B cell (primary cell): ENCODE measurements around the gene CARNS1. TPM values are rescaled to one million over a fixed set of nuclear protein-coding genes. Genes with fewer than 3 reads are reported as not detected.

Experiments
- ATAC-seq: fragments of 200-7000 bp; cut with Tn5 transposase; one replicate; pipeline ENCODE4 v1.10.0; 2021; ENCODE audit warnings: low read depth, mild to moderate bottlenecking, moderate number of reproducible peaks, moderate library complexity
- CTCF ChIA-PET: fragments of 350-600 bp; sonication (Branson Sonifier 250); formaldehyde crosslinking; loops from one replicate; lab custom pipeline; 2021; ENCODE audit warnings: antibody characterized with exemption, inconsistent platforms; lab: Charles Lee
- POLR2A ChIA-PET: fragments of 350-600 bp; sonication (Branson Sonifier 250); formaldehyde crosslinking; loops from one replicate; lab custom pipeline; 2021; ENCODE audit warnings: antibody characterized with exemption; lab: Charles Lee
- DNase-seq: peaks from one replicate; pipeline ENCODE4 v3.0.0; 2013
- H2AFZ ChIP-seq: 2 replicates; pipeline ENCODE4 v1.6.1; 2012; ENCODE audit warnings: mild to moderate bottlenecking, low read depth, low read length; ENCODE audit not compliant: insufficient read depth, poor library complexity, severe bottlenecking
- H3K27ac ChIP-seq, 2 donors: 1 replicate in 1 of 2; 2 replicates in 1 of 2; pipeline ENCODE4 v1.5.1; 2012 to 2013; ENCODE audit warnings: low read length in 2 of 2, mild to moderate bottlenecking in 2 of 2, moderate library complexity in 1 of 2
- H3K27me3 ChIP-seq, 4 experiments: fragments of 200-600 bp in 1 of 4; sonication (generic) in 1 of 4; replicated peaks in 1 of 4; 1 replicate in 2 of 4; 2 replicates in 2 of 4; pipeline versions ENCODE4 v1.6.1 to v1.7.0; 2013 to 2016; ENCODE audit warnings: low read length in 3 of 4, mild to moderate bottlenecking in 2 of 4, mixed read lengths in 1 of 4, moderate library complexity in 1 of 4; ENCODE audit not compliant: insufficient read depth in 4 of 4, control insufficient read depth in 3 of 4; ENCODE audit errors: control extremely low read depth in 1 of 4
- H3K36me3 ChIP-seq, 2 experiments: replicated peaks in 1 of 2; 1 replicate in 1 of 2; 2 replicates in 1 of 2; pipeline versions ENCODE4 v1.6.1 to v1.7.1; 2013; ENCODE audit warnings: low read length in 1 of 2; ENCODE audit not compliant: insufficient read depth in 2 of 2, control insufficient read depth in 1 of 2; ENCODE audit errors: control extremely low read depth in 1 of 2, extremely low read depth in 1 of 2
- H3K4me1 ChIP-seq, 2 donors: fragments of 200-600 bp in 1 of 2; sonication (generic) in 1 of 2; 1 replicate in 1 of 2; 2 replicates in 1 of 2; pipeline versions ENCODE4 v1.5.1 to v1.6.1; 2013 to 2017; ENCODE audit warnings: low read length in 2 of 2; ENCODE audit not compliant: control insufficient read depth in 2 of 2, insufficient read depth in 2 of 2
- H3K4me2 ChIP-seq: replicated peaks from 2 replicates; pipeline ENCODE3; 2012; ENCODE audit warnings: mild to moderate bottlenecking, low read depth, low read length; ENCODE audit not compliant: poor library complexity, severe bottlenecking
- H3K4me3 ChIP-seq, 5 experiments: fragments of 200-600 bp in 1 of 5; sonication (generic) in 1 of 5; 1 replicate in 3 of 5; 2 replicates in 2 of 5; pipeline versions ENCODE4 v1.5.1 to v1.7.0; 2011 to 2016; ENCODE audit warnings: low read length in 4 of 5, mild to moderate bottlenecking in 4 of 5, low read depth in 2 of 5, control low read depth in 1 of 5, moderate library complexity in 1 of 5; ENCODE audit not compliant: insufficient read depth in 1 of 5; ENCODE audit errors: control extremely low read depth in 1 of 5, extremely low read depth in 1 of 5
- H3K79me2 ChIP-seq: fragments of 200-600 bp; sonication (generic); one replicate; pipeline ENCODE4 v1.6.0; 2016; ENCODE audit warnings: low read length; ENCODE audit not compliant: control insufficient read depth, insufficient read depth
- H3K9ac ChIP-seq: fragments of 200-600 bp; sonication (generic); 2 replicates; pipeline ENCODE4 v1.6.1; 2017; ENCODE audit warnings: mild to moderate bottlenecking, low read length, moderate library complexity
- H3K9me3 ChIP-seq, 3 donors: one replicate each; pipeline versions ENCODE4 v1.6.1 to v1.7.1; 2013; ENCODE audit warnings: low read length in 2 of 3; ENCODE audit not compliant: control insufficient read depth in 2 of 3, insufficient read depth in 1 of 3; ENCODE audit errors: control extremely low read depth in 1 of 3
- H4K20me1 ChIP-seq: 2 replicates; pipeline ENCODE4 v1.6.0; 2012; ENCODE audit warnings: mild to moderate bottlenecking, low read length; ENCODE audit not compliant: insufficient read depth, control insufficient read depth, poor library complexity, severe bottlenecking
- H3K27ac Mint-ChIP-seq: one replicate; pipeline ENCODE4 v1.8.0; 2021; ENCODE audit warnings: mixed read lengths
- H3K27me3 Mint-ChIP-seq: one replicate; pipeline ENCODE4 v1.8.0; 2021; ENCODE audit warnings: mixed read lengths
- H3K4me1 Mint-ChIP-seq: one replicate; pipeline ENCODE4 v1.8.0; 2021; ENCODE audit warnings: mixed read lengths
- H3K4me3 Mint-ChIP-seq: one replicate; pipeline ENCODE4 v1.8.0; 2021; ENCODE audit warnings: mixed read lengths
- H3K9me3 Mint-ChIP-seq: one replicate; pipeline ENCODE4 v1.8.0; 2022; ENCODE audit warnings: mixed read lengths; ENCODE audit not compliant: insufficient read depth
- EZH2 ChIP-seq: IDR thresholded peaks from 2 replicates; pipeline ENCODE4 v1.6.1; 2012; ENCODE audit warnings: borderline replicate concordance, low read depth, mild to moderate bottlenecking, moderate library complexity, low read length; ENCODE audit not compliant: insufficient read depth, poor library complexity, severe bottlenecking
- WGBS: methylation state at CpG from one replicate; pipeline ENCODE4 v1.1.5; 2013; ENCODE audit warnings: missing lambda C conversion rate; ENCODE audit not compliant: insufficient coverage; 5-methylcytosine and 5-hydroxymethylcytosine counted together
- intact Hi-C: fragments of 100-400 bp; cut with micrococcal nuclease; formaldehyde crosslinking; loops from one replicate; pipeline ENCODE4 v1.10.0; 2022
- polyA plus RNA-seq: library from polyadenylated mRNA; depleted of rRNA; stranded (reverse); fragments of >200 nt; gene quantifications from 2 replicates; pipeline ENCODE4 v1.2.3, GENCODE V29; 2012
- total RNA-seq, 2 donors: library from RNA; stranded (reverse); fragments of 120-200 nt in 1 of 2; gene quantifications; 1 replicate in 1 of 2; 2 replicates in 1 of 2; pipeline versions ENCODE4 v1.2.3 to v1.2.4, GENCODE V29; 2013 to 2022
- TF ChIP-seq, protein P1 (sequence below): fragments of 200-600 bp; IDR thresholded peaks from one replicate; pipeline ENCODE4 v1.8.0; 2022; ENCODE audit warnings: antibody characterized with exemption, mild to moderate bottlenecking

CARNS1 gene
- total and polyA plus RNA-seq, 2 donors (not counting 1 experiment from before 2014, with no cell fraction given) = 24.1 to 41.1 TPM

DNA sequence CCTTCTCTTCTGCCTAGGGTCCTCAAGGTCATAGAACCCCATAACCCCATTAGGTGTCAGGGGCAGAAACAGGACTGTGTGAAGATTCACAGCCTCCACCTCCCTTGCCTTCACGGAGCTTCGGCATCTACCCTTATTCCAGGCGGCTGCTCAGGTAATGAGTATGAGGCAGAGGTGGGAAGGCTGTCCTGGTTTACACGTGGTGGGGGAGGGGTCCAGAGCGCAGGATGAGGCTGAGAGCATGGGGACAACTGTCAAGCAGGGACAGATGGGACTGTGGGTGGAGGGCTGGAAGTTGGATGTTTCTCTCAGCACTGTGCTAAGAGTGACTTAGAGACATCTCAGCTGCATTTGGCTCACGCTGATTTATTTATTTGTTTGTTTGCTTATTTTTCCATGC lies 28.0 kb upstream of the CARNS1 start:
- peaks cover 35% of the 10 kb centered on the region for H3K79me2 ChIP-seq
- H4K20me1 ChIP-seq = peaks cover 19% of the 10 kb centered on the region
- no peaks in the 10 kb centered on the region for H3K27me3 ChIP-seq
- H3K4me1 Mint-ChIP-seq = peaks cover 24% of the 10 kb centered on the region
- intact Hi-C loops = no loop called here
- H3K27ac Mint-ChIP-seq = no peak overlapping the region
- H3K9ac ChIP-seq = no peak overlapping the region
- ChIA-PET POLR2A (interaction anchor here (1.5 kb wide), 1 partner anchor 34 kb away, joined by 5 read pairs; the partner anchor contains the start of gene POLD4), CTCF (interaction anchor here (0.5 to 42.2 kb wide), 10 partner anchors 9 to 313 kb away, joined by 3 to 2379 read pairs (median 3); partner anchors contain the start of genes CLCF1, GRK2, POLD4 and PPP1CA)
- H3K4me3 ChIP-seq = no peak overlapping the region
- H3K36me3 ChIP-seq = no peaks in the 10 kb centered on the region
- no peaks in the 10 kb centered on the region for H3K27me3 Mint-ChIP-seq
- H3K27ac ChIP-seq = no peak overlapping the region
- no peak overlapping the region for H3K4me3 Mint-ChIP-seq
- no peaks in the 10 kb centered on the region for H3K9me3 ChIP-seq
- no CpG with 5 or more reads among the region's 6 CpGs for WGBS
- peaks cover 8 to 28% of the 10 kb centered on the region in 2 donors for H3K4me1 ChIP-seq
- TF ChIP-seq, protein P1, sequence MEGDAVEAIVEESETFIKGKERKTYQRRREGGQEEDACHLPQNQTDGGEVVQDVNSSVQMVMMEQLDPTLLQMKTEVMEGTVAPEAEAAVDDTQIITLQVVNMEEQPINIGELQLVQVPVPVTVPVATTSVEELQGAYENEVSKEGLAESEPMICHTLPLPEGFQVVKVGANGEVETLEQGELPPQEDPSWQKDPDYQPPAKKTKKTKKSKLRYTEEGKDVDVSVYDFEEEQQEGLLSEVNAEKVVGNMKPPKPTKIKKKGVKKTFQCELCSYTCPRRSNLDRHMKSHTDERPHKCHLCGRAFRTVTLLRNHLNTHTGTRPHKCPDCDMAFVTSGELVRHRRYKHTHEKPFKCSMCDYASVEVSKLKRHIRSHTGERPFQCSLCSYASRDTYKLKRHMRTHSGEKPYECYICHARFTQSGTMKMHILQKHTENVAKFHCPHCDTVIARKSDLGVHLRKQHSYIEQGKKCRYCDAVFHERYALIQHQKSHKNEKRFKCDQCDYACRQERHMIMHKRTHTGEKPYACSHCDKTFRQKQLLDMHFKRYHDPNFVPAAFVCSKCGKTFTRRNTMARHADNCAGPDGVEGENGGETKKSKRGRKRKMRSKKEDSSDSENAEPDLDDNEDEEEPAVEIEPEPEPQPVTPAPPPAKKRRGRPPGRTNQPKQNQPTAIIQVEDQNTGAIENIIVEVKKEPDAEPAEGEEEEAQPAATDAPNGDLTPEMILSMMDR = no peak
- TF ChIP-seq EZH2 = no peak
- no peak overlapping the region for H3K4me2 ChIP-seq
- H3K9me3 Mint-ChIP-seq = no peaks in the 10 kb centered on the region
- H2AFZ ChIP-seq = no peak overlapping the region
- no peak for ATAC-seq
- no peak for DNase-seq

DNA sequence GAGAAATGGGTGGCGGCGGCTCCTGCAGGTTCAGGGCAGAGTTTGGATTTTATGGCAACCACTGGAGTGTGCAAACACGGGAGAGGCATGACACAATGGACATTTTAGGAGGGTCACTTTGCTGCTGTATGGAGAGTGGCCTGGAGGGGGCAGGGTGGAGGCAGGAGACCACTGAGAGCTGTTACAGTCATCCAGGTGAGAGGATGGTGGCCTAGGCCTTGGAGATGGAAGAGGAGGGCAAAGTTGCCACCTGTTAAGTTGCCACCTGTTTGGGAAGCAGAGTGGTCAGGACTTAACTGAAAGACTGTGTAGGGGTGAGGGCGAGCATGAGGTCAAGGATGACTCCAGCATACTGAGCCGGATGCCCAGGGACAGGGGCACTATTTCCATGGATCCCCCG lies 26.0 kb upstream of the CARNS1 start:
- Histone ChIP-seq H3K27me3 (no peaks in the 10 kb centered on the region), H3K4me2 (no peak overlapping the region), H3K27ac (no peak overlapping the region), H3K4me1 (peaks cover 10 to 29% of the 10 kb centered on the region in 2 donors), H3K79me2 (peaks cover 38% of the 10 kb centered on the region), H3K36me3 (no peaks in the 10 kb centered on the region), H3K4me3 (no peak overlapping the region), H3K9ac (no peak overlapping the region), H4K20me1 (peaks cover 24% of the 10 kb centered on the region), H2AFZ (no peak overlapping the region), H3K9me3 (no peaks in the 10 kb centered on the region)
- ChIA-PET POLR2A (interaction anchor here (0.6 to 1.3 kb wide), 5 partner anchors 12 to 116 kb away, joined by 3 to 5 read pairs (median 5); partner anchors contain the start of genes PITPNM1, PPP1CA and PTPRCAP), CTCF (interaction anchor here (0.7 to 42.2 kb wide), 9 partner anchors 8 to 116 kb away, joined by 3 to 2379 read pairs (median 6); partner anchors contain the start of genes AIP, CLCF1, PITPNM1 and POLD4)
- Mint-ChIP-seq H3K4me1 (peaks cover 33% of the 10 kb centered on the region), H3K27ac (peak overlapping the region; percentile 37), H3K27me3 (no peaks in the 10 kb centered on the region), H3K9me3 (no peaks in the 10 kb centered on the region), H3K4me3 (peak overlapping the region; percentile 71)
- TF ChIP-seq, protein P1 = peak; percentile 70
- no peak for TF ChIP-seq EZH2
- DNase-seq = peak; percentile 70
- intact Hi-C loops = loop anchor here (1.0 kb wide), 1 partner anchor 117 kb away; no protein-coding TSS in a partner anchor
- WGBS = 75% methylated on average over 5 of the region's 6 CpGs
- peak; percentile 38 for ATAC-seq
